ENCODE measurements around the gene ZBED6.

Gene ZBED6

DNA sequence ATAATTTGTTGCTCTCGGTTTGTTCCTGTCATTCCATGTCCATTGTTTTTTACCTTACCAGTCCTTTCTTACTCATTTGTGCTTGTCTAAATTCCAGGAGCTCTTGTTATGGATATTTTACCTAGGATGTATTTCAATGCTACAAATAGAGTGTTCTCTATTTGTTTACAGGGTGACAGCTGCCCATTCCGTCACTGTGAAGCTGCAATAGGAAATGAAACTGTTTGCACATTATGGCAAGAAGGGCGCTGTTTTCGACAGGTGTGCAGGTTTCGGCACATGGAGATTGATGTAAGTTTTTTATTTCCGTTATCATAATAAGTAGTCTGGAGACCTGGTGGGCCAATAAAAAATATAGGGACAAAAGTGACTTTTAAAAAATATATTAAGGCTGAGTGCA, 23.0 kb downstream of the ZBED6 start:
- no peak overlapping the region for H3K4me3 ChIP-seq (ENCODE audit: insufficient read depth, low read length, poor library complexity, severe bottlenecking)
- no peak overlapping the region for H2AFZ ChIP-seq (ENCODE audit: low read depth, low read length, severe bottlenecking)
- no peak for TF ChIP-seq EZH2phosphoT487 (conservative IDR thresholded peaks at IDR 0.05; ENCODE audit: low read length)
- no peak for TF ChIP-seq CTCF (IDR thresholded peaks at IDR 0.05; ENCODE audit: insufficient read depth, low read length, poor library complexity, severe bottlenecking)
- peak overlapping the region; percentile 57 for H3K27ac ChIP-seq (ENCODE audit: low read depth, low read length)
- H3K27me3 ChIP-seq (ENCODE audit: low read length): no peaks in the 10 kb centered on the region
- H3K4me2 ChIP-seq (ENCODE audit: low read depth, low read length, poor library complexity, severe bottlenecking): peak overlapping the region; percentile 39
- H3K36me3 ChIP-seq (ENCODE audit: low read length): peaks cover 23% of the 10 kb centered on the region; the same call in 1 of the 2 replicates
- no peaks in the 10 kb centered on the region for H3K9me2 ChIP-seq (replicated peaks; ENCODE audit: insufficient read depth, low read length)
- H3K9me3 ChIP-seq (ENCODE audit: insufficient read depth, low read length): no peaks in the 10 kb centered on the region
- H4K20me1 ChIP-seq (ENCODE audit: low read depth, low read length): peaks cover 8% of the 10 kb centered on the region; the same call in 1 of the 2 replicates
- H3F3A ChIP-seq (ENCODE audit: insufficient read depth): peaks cover 11% of the 10 kb centered on the region; the same call in 1 of the 2 replicates
- H3K79me2 ChIP-seq (ENCODE audit: insufficient read depth, low read length): peaks cover 35% of the 10 kb centered on the region
- no peak overlapping the region for H3K9ac ChIP-seq (ENCODE audit: low read length)

GRCh38 chr1:203823306-203823705, 27.9 kb downstream of the ZBED6 start:
- Histone ChIP-seq H3K4me2 (ENCODE audit: low read depth, low read length, poor library complexity, severe bottlenecking) (no peak overlapping the region), H3K27ac (ENCODE audit: low read depth, low read length) (no peak overlapping the region), H4K20me1 (ENCODE audit: low read depth, low read length) (peaks cover 11% of the 10 kb centered on the region; the same call in 1 of the 2 replicates), H3K9ac (ENCODE audit: low read length) (no peak overlapping the region), H2AFZ (ENCODE audit: low read depth, low read length, severe bottlenecking) (no peak overlapping the region), H3K36me3 (ENCODE audit: low read length) (peaks cover 28% of the 10 kb centered on the region), H3K4me3 (ENCODE audit: insufficient read depth, low read length, poor library complexity, severe bottlenecking) (no peak overlapping the region), H3K9me3 (ENCODE audit: insufficient read depth, low read length) (no peaks in the 10 kb centered on the region), H3K27me3 (ENCODE audit: low read length) (no peaks in the 10 kb centered on the region), H3K79me2 (ENCODE audit: insufficient read depth, low read length) (peaks cover 33% of the 10 kb centered on the region), H3F3A (ENCODE audit: insufficient read depth) (peaks cover 7% of the 10 kb centered on the region; the same call in 1 of the 2 replicates), H3K9me2 (replicated peaks; ENCODE audit: insufficient read depth, low read length) (no peaks in the 10 kb centered on the region)
- TF ChIP-seq EZH2phosphoT487 (conservative IDR thresholded peaks at IDR 0.05; ENCODE audit: low read length) (no peak), CTCF (IDR thresholded peaks at IDR 0.05; ENCODE audit: insufficient read depth, low read length, poor library complexity, severe bottlenecking) (no peak)

- peaks cover 39% of the 10 kb centered on the region for H3K36me3 ChIP-seq (ENCODE audit: low read length)
- H3K9ac ChIP-seq (ENCODE audit: low read length): no peak overlapping the region
Observed at GRCh38 chr1:203826175-203826574, 30.8 kb downstream of the ZBED6 start.

More at GRCh38 chr1:203826175-203826574, 30.8 kb downstream of the ZBED6 start:
- Histone ChIP-seq H3K9me3 (ENCODE audit: insufficient read depth, low read length) (no peaks in the 10 kb centered on the region), H3K79me2 (ENCODE audit: insufficient read depth, low read length) (peaks cover 29% of the 10 kb centered on the region), H2AFZ (ENCODE audit: low read depth, low read length, severe bottlenecking) (no peak overlapping the region), H3F3A (ENCODE audit: insufficient read depth) (0 out of 2 replicates have a peak, but pooled peaks cover 5% of the 10 kb centered on the region), H3K27ac (ENCODE audit: low read depth, low read length) (no peak overlapping the region), H4K20me1 (ENCODE audit: low read depth, low read length) (peaks cover 11% of the 10 kb centered on the region; the same call in 1 of the 2 replicates), H3K27me3 (ENCODE audit: low read length) (no peaks in the 10 kb centered on the region), H3K9me2 (replicated peaks; ENCODE audit: insufficient read depth, low read length) (no peaks in the 10 kb centered on the region), H3K4me3 (ENCODE audit: insufficient read depth, low read length, poor library complexity, severe bottlenecking) (no peak overlapping the region), H3K4me2 (ENCODE audit: low read depth, low read length, poor library complexity, severe bottlenecking) (no peak overlapping the region)
- TF ChIP-seq CTCF (IDR thresholded peaks at IDR 0.05; ENCODE audit: insufficient read depth, low read length, poor library complexity, severe bottlenecking): no peak
- TF ChIP-seq EZH2phosphoT487 (conservative IDR thresholded peaks at IDR 0.05; ENCODE audit: low read length): no peak

All from SU-DHL-6 (cell line).